ENCODE measurements around the gene PRR33.
A peak's percentile ranks its signal among the peaks of the same experiment; 100 is the strongest.
"Not testable (repeated sequence)": the region's sequence is repeated elsewhere in the genome, so short reads cannot be mapped to it uniquely, and the experiment has no call there.

PRR33 gene

GRCh38 chr11:1878137-1879031 lies 13.3 kb downstream of the PRR33 start:
- no peaks in the 10 kb centered on the region for H3K27me3 ChIP-seq (ENCODE audit: control insufficient read depth, low read length)
- no peaks in the 10 kb centered on the region for H3K9me3 ChIP-seq (ENCODE audit: control insufficient read depth, insufficient read depth, low read length)
- no peaks in the 10 kb centered on the region for H3K9me2 ChIP-seq (replicated peaks; ENCODE audit: control insufficient read depth, low read length)
- H3K4me2 ChIP-seq (ENCODE audit: low read length): no peak overlapping the region
- TF ChIP-seq EZH2phosphoT487 (IDR thresholded peaks at IDR 0.05; ENCODE audit: borderline replicate concordance, low read length) (no peak), CTCF (IDR thresholded peaks at IDR 0.05; ENCODE audit: low read depth, low read length, poor library complexity, severe bottlenecking) (no peak)
- H3K79me2 ChIP-seq (ENCODE audit: control insufficient read depth, low read length): peaks cover 6% of the 10 kb centered on the region
- peaks cover 21% of the 10 kb centered on the region for H3K4me1 ChIP-seq (ENCODE audit: control insufficient read depth, low read length)
- peaks cover 3% of the 10 kb centered on the region; the same call in 1 of the 2 replicates for H4K20me1 ChIP-seq (ENCODE audit: control insufficient read depth, insufficient read depth, low read depth, low read length)
- no peaks in the 10 kb centered on the region for H3F3A ChIP-seq (ENCODE audit: control insufficient read depth, insufficient read depth)
- no peak overlapping the region for H3K4me3 ChIP-seq (ENCODE audit: low read length)
- H3K27ac ChIP-seq (ENCODE audit: low read depth, low read length): no peak overlapping the region
- H3K36me3 ChIP-seq (ENCODE audit: control insufficient read depth, low read length): peaks cover 8% of the 10 kb centered on the region

- Histone ChIP-seq H3K27ac (ENCODE audit: low read depth, low read length) (no peak overlapping the region), H3K36me3 (ENCODE audit: control insufficient read depth, low read length) (no peaks in the 10 kb centered on the region; the same call in 1 of the 2 replicates), H3K9me2 (replicated peaks; ENCODE audit: control insufficient read depth, low read length) (no peaks in the 10 kb centered on the region), H3K79me2 (ENCODE audit: control insufficient read depth, low read length) (peaks cover 6% of the 10 kb centered on the region), H3K4me1 (ENCODE audit: control insufficient read depth, low read length) (peaks cover 21% of the 10 kb centered on the region), H3K9me3 (ENCODE audit: control insufficient read depth, insufficient read depth, low read length) (no peaks in the 10 kb centered on the region), H3K4me2 (ENCODE audit: low read length) (no peak overlapping the region), H3K27me3 (ENCODE audit: control insufficient read depth, low read length) (no peaks in the 10 kb centered on the region), H4K20me1 (ENCODE audit: control insufficient read depth, insufficient read depth, low read depth, low read length) (peaks cover 3% of the 10 kb centered on the region; the same call in 1 of the 2 replicates), H3F3A (ENCODE audit: control insufficient read depth, insufficient read depth) (no peaks in the 10 kb centered on the region), H3K4me3 (ENCODE audit: low read length) (no peak overlapping the region)
- TF ChIP-seq EZH2phosphoT487 (IDR thresholded peaks at IDR 0.05; ENCODE audit: borderline replicate concordance, low read length): no peak
- TF ChIP-seq CTCF (IDR thresholded peaks at IDR 0.05; ENCODE audit: low read depth, low read length, poor library complexity, severe bottlenecking): no peak
These were observed 14.2 kb downstream of the PRR33 start for GRCh38 chr11:1877211-1878136.

GRCh38 chr11:1876361-1877063 lies 15.2 kb downstream of the PRR33 start:
- Histone ChIP-seq H3F3A (ENCODE audit: control insufficient read depth, insufficient read depth) (no peaks in the 10 kb centered on the region), H3K4me1 (ENCODE audit: control insufficient read depth, low read length) (peaks cover 12% of the 10 kb centered on the region), H4K20me1 (ENCODE audit: control insufficient read depth, insufficient read depth, low read depth, low read length) (peaks cover 3% of the 10 kb centered on the region; the same call in 1 of the 2 replicates), H3K27ac (ENCODE audit: low read depth, low read length) (no peak overlapping the region), H3K4me3 (ENCODE audit: low read length) (no peak overlapping the region), H3K9me2 (replicated peaks; ENCODE audit: control insufficient read depth, low read length) (no peaks in the 10 kb centered on the region), H3K36me3 (ENCODE audit: control insufficient read depth, low read length) (no peaks in the 10 kb centered on the region; the same call in 1 of the 2 replicates), H3K9me3 (ENCODE audit: control insufficient read depth, insufficient read depth, low read length) (no peaks in the 10 kb centered on the region), H3K79me2 (ENCODE audit: control insufficient read depth, low read length) (peaks cover 7% of the 10 kb centered on the region), H3K4me2 (ENCODE audit: low read length) (no peak overlapping the region), H3K27me3 (ENCODE audit: control insufficient read depth, low read length) (no peaks in the 10 kb centered on the region)
- peak; percentile 55 for TF ChIP-seq CTCF (IDR thresholded peaks at IDR 0.05; ENCODE audit: low read depth, low read length, poor library complexity, severe bottlenecking)
- TF ChIP-seq EZH2phosphoT487 (IDR thresholded peaks at IDR 0.05; ENCODE audit: borderline replicate concordance, low read length): no peak

GRCh38 chr11:1875851-1876301 lies 15.8 kb downstream of the PRR33 start:
- H3K4me3 ChIP-seq (ENCODE audit: low read length); H3K4me1 ChIP-seq (ENCODE audit: control insufficient read depth, low read length); H3K9me3 ChIP-seq (ENCODE audit: control insufficient read depth, insufficient read depth, low read length); H3K4me2 ChIP-seq (ENCODE audit: low read length); H3K27ac ChIP-seq (ENCODE audit: low read depth, low read length); H3K36me3 ChIP-seq (ENCODE audit: control insufficient read depth, low read length); H3K9me2 ChIP-seq (replicated peaks; ENCODE audit: control insufficient read depth, low read length); H3K27me3 ChIP-seq (ENCODE audit: control insufficient read depth, low read length); H3F3A ChIP-seq (ENCODE audit: control insufficient read depth, insufficient read depth); H4K20me1 ChIP-seq (ENCODE audit: control insufficient read depth, insufficient read depth, low read depth, low read length): not testable (repeated sequence)
- H3K79me2 ChIP-seq (ENCODE audit: control insufficient read depth, low read length): peaks cover 11% of the 10 kb centered on the region
